ENCODE data around the gene C1QTNF4.
A peak's percentile ranks its signal among the peaks of the same experiment; 100 is the strongest.
"Not testable (repeated sequence)": the region's sequence is repeated elsewhere in the genome, so short reads cannot be mapped to it uniquely, and the experiment has no call there.

Gene C1QTNF4

GRCh38 chr11:47560426-47560825 is 33.8 kb downstream of the C1QTNF4 start:
- no peak overlapping the region for H3K4me3 ChIP-seq (replicated peaks in 1 of 2; ENCODE audit: low read depth in 2 of 2, low read length in 2 of 2)
- TF ChIP-seq CTCF (IDR thresholded peaks at IDR 0.05; ENCODE audit: low read depth, low read length) = no peak
- peak in 1 of 2 donors; percentile 36 for DNase-seq (ENCODE audit: low read depth in 2 of 2)

GRCh38 chr11:47558695-47559094 is 35.5 kb downstream of the C1QTNF4 start:
- H3K4me3 ChIP-seq (replicated peaks in 1 of 2; ENCODE audit: low read depth in 2 of 2, low read length in 2 of 2) = no peak overlapping the region
- no peak for TF ChIP-seq CTCF (IDR thresholded peaks at IDR 0.05; ENCODE audit: low read depth, low read length)
- no peak for DNase-seq (ENCODE audit: low read depth in 2 of 2)

DNA sequence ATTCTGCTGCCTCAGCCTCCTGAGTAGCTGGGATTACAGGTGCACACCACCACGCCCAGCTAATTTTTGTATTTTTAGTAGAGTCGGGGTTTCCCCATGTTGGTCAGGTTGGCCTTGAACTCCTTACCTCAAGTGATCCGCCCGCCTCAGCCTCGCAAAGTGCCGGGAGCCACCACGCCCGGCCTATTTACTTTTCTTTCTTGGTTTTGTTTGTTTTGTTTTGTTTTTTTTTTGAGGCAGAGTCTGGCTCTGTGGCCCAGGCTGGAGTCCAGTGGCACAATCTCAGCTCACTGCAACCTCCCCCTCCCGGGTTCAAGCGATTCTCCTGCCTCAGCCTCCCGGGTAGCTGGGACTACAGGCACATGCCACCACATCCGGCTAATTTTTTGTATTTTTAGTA is 37.2 kb downstream of the C1QTNF4 start:
- H3K4me3 ChIP-seq (replicated peaks in 1 of 2; ENCODE audit: low read depth in 2 of 2, low read length in 2 of 2); DNase-seq (ENCODE audit: low read depth in 2 of 2): not testable (repeated sequence)

DNA sequence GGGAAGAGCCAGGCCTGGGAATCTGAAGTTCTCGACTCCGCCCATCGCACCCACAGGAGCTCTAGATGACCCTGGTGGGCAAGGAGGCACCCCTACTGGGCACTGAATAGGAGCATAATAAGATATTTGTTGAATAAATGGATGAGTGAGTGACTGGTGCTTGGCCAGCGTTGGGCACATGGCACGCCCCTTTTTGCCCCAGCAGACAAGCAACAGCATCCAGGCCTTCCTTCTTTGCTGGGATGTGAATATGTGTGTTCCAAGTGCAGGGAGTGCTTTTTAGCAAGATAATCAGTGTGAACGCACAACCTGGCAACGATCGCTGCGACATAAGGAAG is 40.8 kb downstream of the C1QTNF4 start:
- peak in 1 of 2 donors; percentile 55 for DNase-seq (ENCODE audit: low read depth in 2 of 2)
- H3K4me3 ChIP-seq (replicated peaks in 1 of 2; ENCODE audit: low read depth in 2 of 2, low read length in 2 of 2) = peak overlapping the region; percentile 43 to 52
- TF ChIP-seq CTCF (IDR thresholded peaks at IDR 0.05; ENCODE audit: low read depth, low read length) = no peak

DNA sequence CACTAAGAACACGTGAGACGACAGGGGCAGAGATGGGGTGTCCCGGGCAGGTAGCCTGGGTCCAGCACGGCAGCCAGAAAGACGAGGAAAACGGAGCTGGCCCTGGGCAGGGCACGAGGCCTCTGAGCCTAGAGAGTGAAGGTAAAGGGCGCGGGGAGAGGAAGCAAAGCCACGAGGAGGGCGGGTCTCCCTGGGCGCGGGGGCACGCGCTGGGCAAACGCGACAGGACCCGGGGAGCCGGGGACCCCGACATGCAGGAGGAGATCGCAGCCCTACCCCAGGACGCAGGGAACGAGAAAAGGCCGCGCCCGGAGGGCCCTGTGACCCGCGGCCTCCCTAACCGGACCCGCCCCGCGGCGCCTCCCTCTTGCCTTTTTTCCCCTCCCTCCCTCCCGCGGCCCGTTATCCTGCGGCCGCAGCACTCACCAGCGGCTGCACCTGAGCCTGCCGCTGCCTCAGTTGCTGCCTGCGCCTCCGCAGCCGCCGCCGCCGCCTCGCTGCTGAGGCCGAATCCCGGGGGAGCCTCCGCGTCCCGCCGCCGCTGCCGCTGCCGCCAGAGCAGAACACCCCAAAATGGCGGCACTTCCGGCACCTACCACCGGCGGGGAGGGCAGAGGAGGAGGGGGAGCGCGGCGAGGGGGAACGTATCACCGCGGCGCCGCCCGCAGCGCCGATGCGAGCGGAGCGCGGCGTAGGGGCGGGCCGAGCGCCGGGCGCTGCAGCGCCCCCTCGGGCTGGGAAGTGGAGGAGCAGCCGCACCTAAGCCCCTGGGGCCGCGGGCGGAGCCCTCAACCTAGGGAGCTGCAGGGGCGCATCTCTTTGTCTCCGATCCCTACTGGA is 41.4 kb downstream of the C1QTNF4 start, which contains the start of gene CELF1:
Gene CELF1, minus strand, starts transcription at position 567 of the 840 bp plus-strand sequence. CDS start 53,609 bp downstream, outside the sequence.
- TF ChIP-seq CTCF (IDR thresholded peaks at IDR 0.05; ENCODE audit: low read depth, low read length) = peak; percentile 55
- DNase-seq (ENCODE audit: low read depth in 2 of 2) = peak; percentile 85 to 92
- H3K4me3 ChIP-seq (replicated peaks in 1 of 2; ENCODE audit: low read depth in 2 of 2, low read length in 2 of 2) = peak within 1 kb of the TSS; percentile 97 to 98

- no peak for TF ChIP-seq CTCF (IDR thresholded peaks at IDR 0.05; ENCODE audit: low read depth, low read length)
- DNase-seq (ENCODE audit: low read depth in 2 of 2) = peak; percentile 51 to 60
Measured at GRCh38 chr11:47552056-47552565, 42.1 kb downstream of the C1QTNF4 start.

GRCh38 chr11:47551086-47551485 is 43.1 kb downstream of the C1QTNF4 start:
- TF ChIP-seq CTCF (IDR thresholded peaks at IDR 0.05; ENCODE audit: low read depth, low read length) = peak; percentile 40
- peak in 1 of 2 donors; percentile 44 for DNase-seq (ENCODE audit: low read depth in 2 of 2)
- peak overlapping the region in 1 of 2 donors; percentile 97 for H3K4me3 ChIP-seq (replicated peaks in 1 of 2; ENCODE audit: low read depth in 2 of 2, low read length in 2 of 2)

More at GRCh38 chr11:47552056-47552565, 42.1 kb downstream of the C1QTNF4 start:
- peak overlapping the region; percentile 97 to 98 for H3K4me3 ChIP-seq (replicated peaks in 1 of 2; ENCODE audit: low read depth in 2 of 2, low read length in 2 of 2)

Measured in cardiac fibroblast (primary cell).